ENCODE data around the gene HTR2C.
"Not testable (repeated sequence)": the region's sequence is repeated elsewhere in the genome, so short reads cannot be mapped to it uniquely, and the experiment has no call there.

HTR2C gene

DNA sequence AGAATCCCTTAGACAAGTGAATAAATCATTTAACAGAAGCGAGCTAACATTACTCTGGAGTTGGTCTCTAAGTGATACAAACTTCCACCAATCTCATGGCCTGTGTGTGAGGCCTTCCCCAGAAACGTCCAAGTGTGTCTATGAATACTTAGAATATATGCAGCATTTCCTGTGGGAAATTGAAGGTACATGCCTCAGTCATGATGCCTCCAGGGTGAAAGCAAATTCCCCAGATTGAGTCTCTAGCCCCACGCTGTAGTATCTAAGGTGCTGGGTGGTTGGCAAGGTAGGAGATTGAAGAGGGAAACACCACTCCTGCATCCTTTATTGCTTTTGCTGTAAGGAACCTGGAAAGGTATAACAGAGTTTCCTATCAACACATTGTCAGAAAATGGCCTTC, 319.7 kb downstream of the HTR2C start:
- no peaks in the 10 kb centered on the region for H3K36me3 ChIP-seq (ENCODE audit: control insufficient read depth, low read depth, low read length)
- no peak overlapping the region for H3K27ac ChIP-seq (ENCODE audit: low read length)
- peaks cover 36% of the 10 kb centered on the region for H3K4me1 ChIP-seq (ENCODE audit: control insufficient read depth, low read depth, low read length)
- no peaks in the 10 kb centered on the region for H3K9me3 ChIP-seq (ENCODE audit: control insufficient read depth, low read depth, low read length)
- H3K9ac ChIP-seq (ENCODE audit: low read length): no peak overlapping the region
- H3K4me3 ChIP-seq (ENCODE audit: low read length): no peak overlapping the region
- peaks cover 9% of the 10 kb centered on the region for H3K27me3 ChIP-seq (ENCODE audit: control insufficient read depth, insufficient read depth, low read length)

DNA sequence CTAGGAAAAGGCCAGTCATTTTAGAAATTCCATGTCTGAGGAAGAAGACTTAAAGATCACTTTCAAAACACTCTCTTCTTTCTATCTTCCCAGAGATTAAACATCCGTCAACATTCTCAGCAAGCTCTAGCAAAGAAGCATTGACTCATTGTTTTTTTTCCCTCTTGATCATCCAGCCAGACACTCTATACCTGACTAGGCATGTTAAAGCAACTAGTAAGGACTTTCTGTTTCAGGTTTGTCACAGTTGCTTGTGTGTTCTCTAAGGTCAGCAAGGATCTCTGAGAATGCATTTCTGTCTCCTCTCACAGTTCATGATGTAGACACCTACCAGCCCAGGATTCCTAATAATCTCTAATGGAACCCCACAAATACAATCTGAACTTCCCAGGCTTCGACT, 321.4 kb downstream of the HTR2C start:
- Histone ChIP-seq H3K27ac (ENCODE audit: low read length) (no peak overlapping the region), H3K4me3 (ENCODE audit: low read length) (no peak overlapping the region)

DNA sequence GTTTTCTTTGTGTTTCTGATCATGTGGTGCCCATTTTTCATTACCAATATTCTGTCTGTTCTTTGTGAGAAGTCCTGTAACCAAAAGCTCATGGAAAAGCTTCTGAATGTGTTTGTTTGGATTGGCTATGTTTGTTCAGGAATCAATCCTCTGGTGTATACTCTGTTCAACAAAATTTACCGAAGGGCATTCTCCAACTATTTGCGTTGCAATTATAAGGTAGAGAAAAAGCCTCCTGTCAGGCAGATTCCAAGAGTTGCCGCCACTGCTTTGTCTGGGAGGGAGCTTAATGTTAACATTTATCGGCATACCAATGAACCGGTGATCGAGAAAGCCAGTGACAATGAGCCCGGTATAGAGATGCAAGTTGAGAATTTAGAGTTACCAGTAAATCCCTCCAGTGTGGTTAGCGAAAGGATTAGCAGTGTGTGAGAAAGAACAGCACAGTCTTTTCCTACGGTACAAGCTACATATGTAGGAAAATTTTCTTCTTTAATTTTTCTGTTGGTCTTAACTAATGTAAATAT, 323.2 kb downstream of the HTR2C start:
- peaks cover 9% of the 10 kb centered on the region for H3K27me3 ChIP-seq (ENCODE audit: control insufficient read depth, insufficient read depth, low read length)
- peak overlapping the region; percentile 2 for H3K9ac ChIP-seq (ENCODE audit: low read length)
- peak overlapping the region; percentile 11 for H3K27ac ChIP-seq (ENCODE audit: low read length)
- H3K4me1 ChIP-seq (ENCODE audit: control insufficient read depth, low read depth, low read length): peaks cover 39% of the 10 kb centered on the region
- no peaks in the 10 kb centered on the region for H3K9me3 ChIP-seq (ENCODE audit: control insufficient read depth, low read depth, low read length)
- no peaks in the 10 kb centered on the region for H3K36me3 ChIP-seq (ENCODE audit: control insufficient read depth, low read depth, low read length)
- H3K4me3 ChIP-seq (ENCODE audit: low read length): peak overlapping the region; percentile 44

More for the DNA sequence above, 321.4 kb downstream of the HTR2C start:
- H3K4me1 ChIP-seq (ENCODE audit: control insufficient read depth, low read depth, low read length): peaks cover 39% of the 10 kb centered on the region
- no peaks in the 10 kb centered on the region for H3K9me3 ChIP-seq (ENCODE audit: control insufficient read depth, low read depth, low read length)
- no peak overlapping the region for H3K9ac ChIP-seq (ENCODE audit: low read length)
- no peaks in the 10 kb centered on the region for H3K36me3 ChIP-seq (ENCODE audit: control insufficient read depth, low read depth, low read length)
- peaks cover 9% of the 10 kb centered on the region for H3K27me3 ChIP-seq (ENCODE audit: control insufficient read depth, insufficient read depth, low read length)

- Histone ChIP-seq H3K9me3 (ENCODE audit: control insufficient read depth, low read depth, low read length) (no peaks in the 10 kb centered on the region), H3K36me3 (ENCODE audit: control insufficient read depth, low read depth, low read length) (no peaks in the 10 kb centered on the region), H3K9ac (ENCODE audit: low read length) (no peak overlapping the region), H3K27ac (ENCODE audit: low read length) (no peak overlapping the region), H3K27me3 (ENCODE audit: control insufficient read depth, insufficient read depth, low read length) (no peaks in the 10 kb centered on the region), H3K4me3 (ENCODE audit: low read length) (no peak overlapping the region), H3K4me1 (ENCODE audit: control insufficient read depth, low read depth, low read length) (peaks cover 5% of the 10 kb centered on the region)
Observed at GRCh38 chrX:114924423-114924822, 340.5 kb downstream of the HTR2C start.

GRCh38 chrX:114924856-114925255, 341.0 kb downstream of the HTR2C start:
- no peak overlapping the region for H3K9ac ChIP-seq (ENCODE audit: low read length)
- H3K36me3 ChIP-seq (ENCODE audit: control insufficient read depth, low read depth, low read length): no peaks in the 10 kb centered on the region

GRCh38 chrX:114930227-114930626, 346.3 kb downstream of the HTR2C start:
- no peaks in the 10 kb centered on the region for H3K27me3 ChIP-seq (ENCODE audit: control insufficient read depth, insufficient read depth, low read length)
- H3K36me3 ChIP-seq (ENCODE audit: control insufficient read depth, low read depth, low read length): no peaks in the 10 kb centered on the region
- H3K9me3 ChIP-seq (ENCODE audit: control insufficient read depth, low read depth, low read length): peaks cover 4% of the 10 kb centered on the region
- no peak overlapping the region for H3K4me3 ChIP-seq (ENCODE audit: low read length)
- H3K27ac ChIP-seq (ENCODE audit: low read length): no peak overlapping the region
- no peak overlapping the region for H3K9ac ChIP-seq (ENCODE audit: low read length)
- no peaks in the 10 kb centered on the region for H3K4me1 ChIP-seq (ENCODE audit: control insufficient read depth, low read depth, low read length)

More at GRCh38 chrX:114924856-114925255, 341.0 kb downstream of the HTR2C start:
- Histone ChIP-seq H3K4me3 (ENCODE audit: low read length) (no peak overlapping the region), H3K9me3 (ENCODE audit: control insufficient read depth, low read depth, low read length) (no peaks in the 10 kb centered on the region), H3K27ac (ENCODE audit: low read length) (no peak overlapping the region), H3K4me1 (ENCODE audit: control insufficient read depth, low read depth, low read length) (peaks cover 5% of the 10 kb centered on the region), H3K27me3 (ENCODE audit: control insufficient read depth, insufficient read depth, low read length) (no peaks in the 10 kb centered on the region)

- H3K27ac ChIP-seq (ENCODE audit: low read length): no peak overlapping the region
- no peak overlapping the region for H3K4me3 ChIP-seq (ENCODE audit: low read length)
- H3K27me3 ChIP-seq (ENCODE audit: control insufficient read depth, insufficient read depth, low read length): no peaks in the 10 kb centered on the region
- no peaks in the 10 kb centered on the region for H3K4me1 ChIP-seq (ENCODE audit: control insufficient read depth, low read depth, low read length)
- H3K36me3 ChIP-seq (ENCODE audit: control insufficient read depth, low read depth, low read length): no peaks in the 10 kb centered on the region
- H3K9me3 ChIP-seq (ENCODE audit: control insufficient read depth, low read depth, low read length): peaks cover 4% of the 10 kb centered on the region
- H3K9ac ChIP-seq (ENCODE audit: low read length): no peak overlapping the region
Observed at GRCh38 chrX:114932550-114932949, 348.7 kb downstream of the HTR2C start.

DNA sequence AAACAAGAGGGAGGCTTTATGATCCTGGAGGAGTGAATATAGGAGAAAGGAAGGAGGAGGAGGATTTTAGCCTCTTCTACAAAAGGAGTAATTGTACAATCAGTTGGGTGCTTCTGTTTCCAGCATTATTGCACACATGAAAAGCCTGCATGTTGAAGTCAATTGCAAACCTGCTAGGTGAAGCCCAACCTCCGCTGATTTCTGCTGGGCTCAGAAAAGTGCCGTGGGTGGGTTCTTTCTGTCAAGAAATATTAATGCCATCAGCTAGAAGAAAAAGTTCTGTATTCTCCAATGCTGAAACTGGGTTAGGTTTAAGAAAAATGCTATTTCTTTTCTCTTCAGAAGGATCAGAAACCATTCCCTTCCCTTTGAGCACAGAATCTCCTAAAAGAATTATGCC, 349.4 kb downstream of the HTR2C start:
- not testable (repeated sequence) for H3K4me1 ChIP-seq (ENCODE audit: control insufficient read depth, low read depth, low read length); H3K27me3 ChIP-seq (ENCODE audit: control insufficient read depth, insufficient read depth, low read length); H3K9me3 ChIP-seq (ENCODE audit: control insufficient read depth, low read depth, low read length); H3K36me3 ChIP-seq (ENCODE audit: control insufficient read depth, low read depth, low read length); H3K4me3 ChIP-seq (ENCODE audit: low read length); H3K27ac ChIP-seq (ENCODE audit: low read length); H3K9ac ChIP-seq (ENCODE audit: low read length)

GRCh38 chrX:114937090-114937489, 353.2 kb downstream of the HTR2C start:
- not testable (repeated sequence) for H3K4me1 ChIP-seq (ENCODE audit: control insufficient read depth, low read depth, low read length); H3K36me3 ChIP-seq (ENCODE audit: control insufficient read depth, low read depth, low read length); H3K4me3 ChIP-seq (ENCODE audit: low read length); H3K27ac ChIP-seq (ENCODE audit: low read length); H3K27me3 ChIP-seq (ENCODE audit: control insufficient read depth, insufficient read depth, low read length); H3K9ac ChIP-seq (ENCODE audit: low read length); H3K9me3 ChIP-seq (ENCODE audit: control insufficient read depth, low read depth, low read length)

DNA sequence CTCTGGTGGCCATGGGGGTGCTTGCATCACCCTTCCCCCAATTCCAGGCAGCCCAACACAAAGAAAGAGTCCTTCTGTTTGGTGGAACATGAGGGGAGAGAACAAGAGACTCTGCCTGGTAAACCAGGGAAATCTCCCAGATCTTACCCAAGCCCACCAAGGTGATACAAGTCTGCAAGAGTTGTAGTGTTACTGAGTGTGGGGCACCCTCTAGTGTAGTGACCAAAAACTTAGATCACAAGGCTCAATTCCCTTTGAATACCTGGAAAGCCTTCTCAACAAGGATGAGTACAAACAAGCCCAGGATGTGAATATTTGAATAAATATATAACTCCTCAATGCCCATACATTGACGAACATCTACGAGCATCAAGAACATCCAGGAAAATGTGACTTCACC, 368.8 kb downstream of the HTR2C start:
- Histone ChIP-seq H3K27ac (ENCODE audit: low read length) (no peak overlapping the region), H3K36me3 (ENCODE audit: control insufficient read depth, low read depth, low read length) (no peaks in the 10 kb centered on the region), H3K27me3 (ENCODE audit: control insufficient read depth, insufficient read depth, low read length) (no peaks in the 10 kb centered on the region), H3K4me3 (ENCODE audit: low read length) (no peak overlapping the region), H3K4me1 (ENCODE audit: control insufficient read depth, low read depth, low read length) (peaks cover 7% of the 10 kb centered on the region), H3K9me3 (ENCODE audit: control insufficient read depth, low read depth, low read length) (no peaks in the 10 kb centered on the region), H3K9ac (ENCODE audit: low read length) (no peak overlapping the region)
